HepG2 (cell line): ENCODE measurements around the gene TBC1D1. TPM values are rescaled to one million over a fixed set of nuclear protein-coding genes. Genes with fewer than 3 reads are reported as not detected.

Source experiments
- ARID3A ChIP-seq: IDR thresholded peaks from 2 replicates; pipeline ENCODE4 v1.6.1; 2012; ENCODE audit warnings: low read depth, low read length, improper control_type of control experiment
- SETDB1 ChIP-seq: sonication (generic); formaldehyde crosslinking; IDR thresholded peaks from 2 replicates; pipeline ENCODE4 v1.5.1; 2020; ENCODE audit warnings: missing genetic modification reagents, mild to moderate bottlenecking, borderline replicate concordance
- SIX4 ChIP-seq: sonication (generic); formaldehyde crosslinking; IDR thresholded peaks from 2 replicates; pipeline ENCODE4 v1.4.0; 2020; ENCODE audit warnings: missing genetic modification reagents
- SKI ChIP-seq: fragments of 450-650 bp; IDR thresholded peaks from one replicate; pipeline ENCODE4 v1.6.1; 2018; ENCODE audit warnings: mild to moderate bottlenecking; ENCODE audit not compliant: partially characterized antibody
- STAT6 ChIP-seq: sonication (generic); formaldehyde crosslinking; IDR thresholded peaks from 2 replicates; pipeline ENCODE4 v1.4.0; 2020; ENCODE audit warnings: missing genetic modification reagents, mild to moderate bottlenecking, borderline replicate concordance
- THRA ChIP-seq: sonication (generic); formaldehyde crosslinking; IDR thresholded peaks from 2 replicates; pipeline ENCODE4 v1.4.0; 2020; ENCODE audit warnings: missing genetic modification reagents, borderline replicate concordance
- ZC3H4 ChIP-seq: sonication (generic); formaldehyde crosslinking; IDR thresholded peaks from 2 replicates; pipeline ENCODE4 v1.4.0; 2020; ENCODE audit warnings: missing genetic modification reagents, borderline replicate concordance
- ZNF530 ChIP-seq: sonication (generic); formaldehyde crosslinking; IDR thresholded peaks from 2 replicates; pipeline ENCODE4 v1.5.0; 2020; ENCODE audit warnings: low read depth, mild to moderate bottlenecking, missing genetic modification reagents
- ZNF800 ChIP-seq: sonication (generic); formaldehyde crosslinking; IDR thresholded peaks from 2 replicates; pipeline ENCODE4 v1.4.0; 2020; ENCODE audit warnings: missing genetic modification reagents
- polyA plus RNA-seq, 8 experiments: library from polyadenylated mRNA; depleted of rRNA in 3 of 8; stranded (reverse) in 7 of 8; unstranded in 1 of 8; fragments of >200 nt; fragmentation: Illumina TruSeq in 4 of 8; extraction: Trizol in 4 of 8; gene quantifications; 2 replicates each; pipeline versions ENCODE4 v1.2.1 to v1.2.3, GENCODE V29; 2011 to 2016; ENCODE audit warnings: low read depth in 4 of 8, missing spikeins in 1 of 8, mixed read lengths in 1 of 8; ENCODE audit not compliant: insufficient read depth in 1 of 8
- total RNA-seq, 5 experiments: library from RNA; depleted of rRNA; stranded (reverse); fragments of >200 nt; fragmentation: Illumina TruSeq; extraction: Trizol; gene quantifications; 2 replicates each; pipeline ENCODE4 v1.2.3, GENCODE V29; 2016; ENCODE audit warnings: low read depth in 1 of 5
- TF ChIP-seq, protein P1 (sequence below): sonication (generic); formaldehyde crosslinking; IDR thresholded peaks from 2 replicates; pipeline ENCODE4 v1.4.0; 2020; ENCODE audit warnings: missing genetic modification reagents
- TF ChIP-seq, protein P2 (sequence below): sonication (generic); formaldehyde crosslinking; IDR thresholded peaks from 2 replicates; pipeline ENCODE4 v1.4.0; 2020; ENCODE audit warnings: mild to moderate bottlenecking, missing genetic modification reagents

TBC1D1 gene
- total and polyA plus RNA-seq, 2 of the 13 experiments (the other 11 are each of a cell fraction or from before 2014, with no cell fraction given): 37.3 to 62.8 TPM

GRCh38 chr4:38162240-38162784, 271.4 kb downstream of the TBC1D1 start (continued):
- TF ChIP-seq SIX4 (CRISPR knock-in tag): peak; percentile 63; the same call in 1 of the 2 replicates
- TF ChIP-seq ZNF530 (CRISPR knock-in tag): no peak
- no peak for TF ChIP-seq STAT6
- peak; percentile 75 for TF ChIP-seq ZNF800
- TF ChIP-seq, protein P1, sequence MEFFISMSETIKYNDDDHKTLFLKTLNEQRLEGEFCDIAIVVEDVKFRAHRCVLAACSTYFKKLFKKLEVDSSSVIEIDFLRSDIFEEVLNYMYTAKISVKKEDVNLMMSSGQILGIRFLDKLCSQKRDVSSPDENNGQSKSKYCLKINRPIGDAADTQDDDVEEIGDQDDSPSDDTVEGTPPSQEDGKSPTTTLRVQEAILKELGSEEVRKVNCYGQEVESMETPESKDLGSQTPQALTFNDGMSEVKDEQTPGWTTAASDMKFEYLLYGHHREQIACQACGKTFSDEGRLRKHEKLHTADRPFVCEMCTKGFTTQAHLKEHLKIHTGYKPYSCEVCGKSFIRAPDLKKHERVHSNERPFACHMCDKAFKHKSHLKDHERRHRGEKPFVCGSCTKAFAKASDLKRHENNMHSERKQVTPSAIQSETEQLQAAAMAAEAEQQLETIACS (CRISPR knock-in tag): no peak
- no peak for TF ChIP-seq SETDB1 (CRISPR knock-in tag)
- peak; percentile 45; the same call in 1 of the 2 replicates for TF ChIP-seq ARID3A
- TF ChIP-seq SKI: no peak
- TF ChIP-seq THRA (CRISPR knock-in tag): peak; percentile 98
- TF ChIP-seq, protein P2, sequence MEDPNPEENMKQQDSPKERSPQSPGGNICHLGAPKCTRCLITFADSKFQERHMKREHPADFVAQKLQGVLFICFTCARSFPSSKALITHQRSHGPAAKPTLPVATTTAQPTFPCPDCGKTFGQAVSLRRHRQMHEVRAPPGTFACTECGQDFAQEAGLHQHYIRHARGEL: peak; percentile 53; the same call in 1 of the 2 replicates
- no peak for TF ChIP-seq ZC3H4 (CRISPR knock-in tag)
- TF ChIP-seq, all 625 proteins: peak for 254
